Stimulated activated CD4-positive, alpha-beta T cell treated with anti-CD3 and anti-CD28 coated beads, Interleukin-1b, Interleukin-23, amount 100 ng/mL, for 1 hour (primary cell): ENCODE data around the gene ANO8.
"Not testable (repeated sequence)": the region's sequence is repeated elsewhere in the genome, so short reads cannot be mapped to it uniquely, and the experiment has no call there.

Experiments used
- DNase-seq, 2 donors: peaks; one replicate each; pipeline ENCODE4 v3.0.0-alpha.2; 2020; ENCODE audit warnings: low read depth in 2 of 2

The ANO8 gene

DNA sequence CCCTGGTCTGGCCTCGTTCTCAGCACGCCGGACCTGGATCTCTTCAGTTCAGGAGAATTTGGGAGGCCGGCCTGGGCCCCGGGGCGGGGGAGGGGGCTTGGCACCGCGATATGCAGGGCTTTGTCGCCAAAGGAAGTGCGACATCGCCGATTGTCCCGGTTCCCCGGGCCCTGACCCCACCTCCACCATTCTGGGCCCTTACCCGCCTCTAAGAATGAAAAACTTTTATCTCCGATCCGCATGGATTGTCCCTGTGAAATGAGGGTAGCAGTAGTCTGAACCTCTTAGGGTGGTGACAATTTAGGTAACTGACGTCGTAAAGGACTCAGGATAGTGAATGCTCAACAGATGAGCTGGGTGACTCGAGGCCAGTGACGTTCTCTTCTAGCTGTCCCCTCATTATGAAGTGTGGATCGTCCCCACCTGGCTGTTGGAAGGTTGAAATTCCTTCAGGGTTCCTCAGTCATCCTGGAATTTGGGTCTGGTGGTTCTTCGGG is 24.6 kb downstream of the ANO8 start:
- DNase-seq: no peak

GRCh38 chr19:17309198-17309964 is 25.3 kb downstream of the ANO8 start, which contains the start of gene DDA1:
DDA1 (plus strand) TSS chr19:17309563; CDS start chr19:17309655, 92 bp downstream.
- DNase-seq: peak; percentile 93 to 98

- DNase-seq: no peak
These were observed 26.7 kb downstream of the ANO8 start for GRCh38 chr19:17307876-17308377.

DNA sequence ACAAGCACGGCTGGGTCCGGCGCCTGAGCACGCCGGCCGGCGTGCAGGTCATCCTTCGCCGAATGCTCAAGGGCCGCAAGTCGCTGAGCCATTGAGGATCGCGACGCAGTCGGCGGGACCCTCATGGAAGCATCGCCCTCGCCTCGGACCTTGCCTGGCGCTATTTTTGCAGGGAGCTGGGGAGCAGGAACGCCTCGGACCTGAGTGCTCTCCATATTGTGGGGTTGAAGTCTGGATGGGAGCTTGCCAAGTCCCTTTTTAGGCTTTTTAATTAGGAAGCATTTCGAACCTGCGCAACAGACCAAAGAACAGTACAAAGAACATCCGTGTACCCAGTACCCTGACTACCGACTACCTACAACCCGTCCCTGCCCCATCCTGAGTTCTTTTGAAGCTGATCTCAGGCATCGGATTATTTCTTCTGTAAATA is 28.4 kb downstream of the ANO8 start:
- DNase-seq: no peak

GRCh38 chr19:17305517-17306284 is 29.0 kb downstream of the ANO8 start, which contains the start of gene MRPL34:
MRPL34 (plus strand) TSS chr19:17305872; CDS start chr19:17305893, 21 bp downstream.
- DNase-seq: peak; percentile 75 to 88

DNA sequence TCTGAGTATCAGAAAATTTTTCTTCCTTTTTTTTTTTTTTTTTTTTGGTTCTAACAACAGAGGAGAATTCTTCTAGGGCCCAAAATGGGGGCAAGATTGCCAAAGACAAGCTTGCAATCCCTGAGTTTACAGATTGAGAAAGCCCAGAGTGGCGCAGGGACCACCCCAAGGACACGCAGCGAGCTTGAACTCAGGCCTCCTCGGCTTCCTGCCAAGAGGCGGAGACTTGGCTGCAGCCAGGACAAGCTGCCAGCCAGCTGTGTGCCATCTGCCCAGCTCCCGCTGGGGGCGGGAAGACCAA is 29.5 kb downstream of the ANO8 start:
- DNase-seq: no peak

- DNase-seq: no peak
These were observed 30.1 kb downstream of the ANO8 start for GRCh38 chr19:17304386-17305215.

DNA sequence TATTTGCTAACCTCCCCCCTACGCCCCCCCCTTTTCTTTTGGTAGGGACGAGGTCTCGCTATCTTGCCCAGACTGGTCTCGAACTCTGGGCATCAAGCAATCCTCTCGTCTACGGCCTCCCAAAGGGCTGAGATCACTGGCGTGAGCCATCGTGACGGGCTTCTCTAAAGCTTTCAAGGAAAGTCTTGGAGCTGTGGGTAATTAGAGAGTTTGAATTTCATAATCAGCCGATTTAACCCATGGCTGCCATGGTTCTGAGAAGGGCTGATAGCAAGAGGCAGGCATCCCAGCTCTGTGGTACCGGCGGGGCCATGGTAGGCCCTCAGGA is 30.8 kb downstream of the ANO8 start:
- DNase-seq: no peak

- DNase-seq: peak; percentile 79 to 91
These were observed 31.3 kb downstream of the ANO8 start, which contains the start of gene ABHD8 for GRCh38 chr19:17303167-17303939. ABHD8 (minus strand) TSS chr19:17303425; CDS start chr19:17301616, 1,809 bp downstream.

DNA sequence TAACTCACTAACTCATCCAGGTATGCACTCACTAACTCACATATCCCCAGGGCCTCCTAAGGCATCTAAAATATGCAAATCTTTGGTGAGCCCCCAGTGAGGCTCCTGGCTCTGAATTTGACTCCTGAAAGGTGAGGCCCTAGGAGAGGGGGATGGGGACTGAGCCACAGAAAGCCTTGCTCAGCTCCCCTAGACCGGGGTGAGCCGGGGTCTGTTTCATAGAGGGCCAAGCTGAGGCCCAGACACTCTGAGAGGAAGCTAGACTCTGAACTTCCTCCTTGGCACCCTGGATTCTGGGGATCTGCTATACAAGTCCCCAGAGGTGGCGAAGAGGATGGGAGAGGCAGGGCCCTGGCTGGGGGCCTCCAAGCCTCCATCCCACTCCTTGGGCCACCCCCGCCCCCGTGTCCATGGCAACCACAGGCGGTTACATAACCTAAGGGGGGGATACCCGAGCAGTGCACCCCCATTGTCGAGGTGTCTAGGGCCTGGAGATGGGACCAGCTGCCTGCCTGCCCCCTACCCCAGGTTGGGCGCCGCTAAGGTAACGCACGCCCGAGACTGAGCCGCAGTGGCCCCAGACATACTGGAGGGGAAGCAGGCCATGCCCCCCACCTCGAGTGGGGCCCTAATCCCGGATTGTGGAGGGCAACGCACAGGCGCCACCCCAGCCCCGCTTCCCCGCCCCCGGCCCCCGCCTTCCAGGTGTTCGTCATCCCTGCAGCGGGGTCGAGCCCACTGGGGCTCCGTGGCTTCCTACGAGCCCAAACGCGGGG is 32.1 kb downstream of the ANO8 start:
- no peak for DNase-seq

- DNase-seq: no peak
These were observed 33.5 kb downstream of the ANO8 start for GRCh38 chr19:17300992-17301619.

- no peak for DNase-seq
These were observed 37.7 kb downstream of the ANO8 start for GRCh38 chr19:17296976-17297375.

DNA sequence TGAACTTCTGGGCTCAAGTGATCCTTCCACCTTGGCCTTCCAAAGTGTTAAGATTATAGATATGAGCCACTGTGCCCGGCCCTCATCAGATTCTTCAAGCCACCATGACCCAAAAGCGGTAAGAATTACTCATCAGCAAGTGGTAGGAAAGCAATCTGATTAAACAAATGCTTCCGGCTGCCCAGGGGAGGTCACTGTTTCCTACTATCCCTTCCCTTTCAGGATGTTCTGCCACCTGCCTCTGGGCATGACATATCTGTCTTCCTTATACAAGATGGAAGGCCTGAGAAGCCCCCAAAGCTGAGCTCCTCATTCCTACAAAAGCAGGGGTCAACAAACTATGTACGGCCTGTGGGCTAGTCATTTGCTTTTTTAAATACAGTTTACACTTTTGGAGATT is 38.4 kb downstream of the ANO8 start:
- no peak for DNase-seq

GRCh38 chr19:17295551-17295950 is 39.1 kb downstream of the ANO8 start:
- DNase-seq: not testable (repeated sequence)

- peak in 1 of 2 donors; percentile 39 for DNase-seq
These were observed 40.4 kb downstream of the ANO8 start for GRCh38 chr19:17294051-17294891.

DNA sequence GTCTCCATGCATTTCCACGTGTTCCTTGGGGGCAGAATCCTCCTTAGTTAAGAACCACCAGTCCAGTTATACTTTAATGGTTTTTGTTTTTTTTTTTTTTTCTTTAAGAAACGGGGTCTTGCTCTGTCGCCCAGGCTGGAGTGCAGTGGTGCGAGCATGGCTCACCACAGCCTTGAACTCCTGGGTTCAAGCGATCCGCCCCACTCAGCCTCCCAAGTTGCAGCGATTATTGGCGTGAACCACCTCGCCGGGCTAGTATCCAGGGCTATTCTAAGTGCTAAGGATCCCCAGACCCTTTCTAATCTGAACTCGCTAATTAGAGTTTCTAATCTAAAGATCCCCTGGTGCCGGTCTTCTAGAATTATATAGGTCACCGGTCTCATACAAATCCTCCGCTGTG is 41.0 kb downstream of the ANO8 start:
- no peak for DNase-seq

DNA sequence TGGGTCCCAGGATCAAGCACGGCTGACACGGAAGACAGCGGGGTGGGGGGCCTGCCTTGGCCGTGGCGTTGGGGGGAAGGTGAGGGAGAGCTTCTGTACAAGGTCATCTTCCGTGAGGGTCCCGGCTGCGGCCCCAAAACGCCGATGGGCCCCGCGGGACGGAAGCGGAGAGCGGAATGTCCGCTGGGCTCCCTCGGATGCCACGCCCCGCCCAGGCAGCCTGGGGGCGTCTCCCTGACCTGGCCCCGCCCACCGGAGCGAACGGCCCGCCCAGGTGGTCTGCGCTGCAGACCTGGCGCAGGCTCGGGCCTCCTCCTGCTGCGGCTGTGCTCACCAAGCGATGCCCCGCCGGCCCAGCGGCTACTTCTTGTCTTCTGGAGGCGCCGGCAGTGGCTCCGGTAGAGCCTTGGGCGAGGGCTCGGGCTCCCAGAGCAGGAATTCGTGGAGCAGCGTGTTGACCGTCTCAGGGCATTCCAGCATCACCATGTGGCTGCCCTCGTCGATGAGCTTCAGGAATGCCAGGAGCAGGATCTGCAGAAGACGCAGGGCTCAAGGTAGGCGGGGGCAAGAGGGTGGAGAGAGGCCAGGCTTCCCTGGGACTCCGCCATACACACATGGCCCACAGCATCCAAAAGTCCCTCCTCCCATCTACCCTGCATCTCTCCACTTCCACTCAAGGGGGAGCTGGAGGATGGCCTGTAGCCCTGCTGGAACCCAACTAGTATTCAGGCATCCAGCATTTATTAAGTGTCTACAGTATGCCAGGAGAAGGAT is 42.2 kb downstream of the ANO8 start:
- DNase-seq: peak; percentile 48 to 74

DNA sequence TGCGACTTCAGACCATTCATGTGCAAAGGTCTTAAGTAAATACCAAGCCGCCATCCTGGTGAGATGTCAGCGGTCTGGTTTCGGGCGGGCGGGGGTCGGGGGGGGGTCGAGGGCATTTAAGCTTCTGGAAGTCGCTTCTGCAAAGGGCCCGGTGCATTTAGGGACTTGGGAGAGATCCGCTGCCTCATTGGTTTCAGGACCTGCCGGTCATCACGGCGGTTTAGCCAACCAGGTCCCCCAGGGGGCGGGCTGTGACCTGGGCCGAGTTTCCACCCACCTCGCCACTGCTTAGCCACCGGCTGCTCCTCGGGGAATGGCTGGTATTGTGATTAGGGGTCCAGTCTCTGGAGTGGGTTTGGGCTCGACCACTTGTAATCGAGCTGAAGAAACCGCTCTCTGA is 45.2 kb downstream of the ANO8 start:
- DNase-seq: peak in 1 of 2 donors; percentile 7
